ENCODE results near the gene USH2A. TPM values are rescaled to one million over a fixed set of nuclear protein-coding genes. Genes with fewer than 3 reads are reported as not detected.

Gene USH2A
- total RNA-seq, 1 donor from 2014 or later: 0.04 TPM

DNA sequence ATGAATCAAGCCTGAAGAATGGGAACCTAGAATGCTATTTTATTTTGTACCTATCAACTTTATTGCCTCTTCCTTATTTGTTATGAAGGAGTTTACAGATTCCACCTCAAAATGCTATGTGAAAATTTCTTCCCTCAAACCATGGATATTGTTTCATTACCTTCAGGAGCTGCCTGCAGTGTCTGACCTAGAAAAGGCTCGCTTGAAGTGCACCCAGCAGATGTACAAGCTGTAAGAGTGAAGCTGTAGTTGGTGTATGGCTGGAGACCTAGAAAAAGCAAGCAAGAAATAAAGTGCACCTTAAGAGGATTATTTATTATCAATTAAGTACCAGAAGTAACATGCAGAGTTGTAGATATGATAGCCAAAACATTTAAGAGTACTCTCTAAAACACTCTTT is 656.7 kb downstream of the USH2A start:
- no peaks in the 10 kb centered on the region for H3F3A ChIP-seq (ENCODE audit: low read depth)

DNA sequence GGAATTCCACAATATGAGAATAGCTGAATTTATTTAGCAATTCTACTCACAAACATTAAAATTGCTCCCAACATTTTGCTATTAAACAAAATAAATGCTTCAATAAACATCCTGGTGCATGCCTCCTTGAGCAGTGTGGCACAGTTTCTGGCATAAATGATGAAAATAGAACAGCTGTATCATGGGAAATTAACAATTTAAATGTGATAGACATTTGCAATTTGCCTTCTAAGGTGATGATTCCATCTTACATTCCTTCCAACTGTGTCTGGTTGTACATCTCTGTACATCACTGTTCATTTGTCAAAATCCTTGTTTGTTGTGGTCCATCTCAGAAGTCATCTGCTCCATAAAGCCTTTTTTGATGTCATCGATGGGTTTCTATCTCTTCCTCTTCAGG is 657.4 kb downstream of the USH2A start:
- H2AFZ ChIP-seq (replicated peaks): no peak overlapping the region
- DNase-seq (ENCODE audit: low spot score): no peak
- Mint-ChIP-seq H3K4me1 (no peaks in the 10 kb centered on the region), H3K9me3 (no peaks in the 10 kb centered on the region), H3K27me3 (ENCODE audit: insufficient read depth, low read depth) (peaks cover 2% of the 10 kb centered on the region), H3K36me3 (no peaks in the 10 kb centered on the region), H3K27ac (no peak overlapping the region), H3K4me3 (no peak overlapping the region)
- no peaks in the 10 kb centered on the region for H3K9me3 ChIP-seq (ENCODE audit: low read depth)
- no peak overlapping the region for H3K9ac ChIP-seq
- H3K4me3 ChIP-seq: no peak overlapping the region
- H3K27ac ChIP-seq: no peak overlapping the region
- H3K4me2 ChIP-seq: no peak overlapping the region
- no peaks in the 10 kb centered on the region for H3K36me3 ChIP-seq
- no peaks in the 10 kb centered on the region for H4K20me1 ChIP-seq (ENCODE audit: low read depth)
- no peaks in the 10 kb centered on the region for H3K27me3 ChIP-seq
- no peaks in the 10 kb centered on the region for H3F3A ChIP-seq (ENCODE audit: low read depth)
- H3K79me2 ChIP-seq (ENCODE audit: low read depth): no peaks in the 10 kb centered on the region
- H3K4me1 ChIP-seq: no peaks in the 10 kb centered on the region
- TF ChIP-seq, protein P1, sequence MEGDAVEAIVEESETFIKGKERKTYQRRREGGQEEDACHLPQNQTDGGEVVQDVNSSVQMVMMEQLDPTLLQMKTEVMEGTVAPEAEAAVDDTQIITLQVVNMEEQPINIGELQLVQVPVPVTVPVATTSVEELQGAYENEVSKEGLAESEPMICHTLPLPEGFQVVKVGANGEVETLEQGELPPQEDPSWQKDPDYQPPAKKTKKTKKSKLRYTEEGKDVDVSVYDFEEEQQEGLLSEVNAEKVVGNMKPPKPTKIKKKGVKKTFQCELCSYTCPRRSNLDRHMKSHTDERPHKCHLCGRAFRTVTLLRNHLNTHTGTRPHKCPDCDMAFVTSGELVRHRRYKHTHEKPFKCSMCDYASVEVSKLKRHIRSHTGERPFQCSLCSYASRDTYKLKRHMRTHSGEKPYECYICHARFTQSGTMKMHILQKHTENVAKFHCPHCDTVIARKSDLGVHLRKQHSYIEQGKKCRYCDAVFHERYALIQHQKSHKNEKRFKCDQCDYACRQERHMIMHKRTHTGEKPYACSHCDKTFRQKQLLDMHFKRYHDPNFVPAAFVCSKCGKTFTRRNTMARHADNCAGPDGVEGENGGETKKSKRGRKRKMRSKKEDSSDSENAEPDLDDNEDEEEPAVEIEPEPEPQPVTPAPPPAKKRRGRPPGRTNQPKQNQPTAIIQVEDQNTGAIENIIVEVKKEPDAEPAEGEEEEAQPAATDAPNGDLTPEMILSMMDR (IDR thresholded peaks at IDR 0.05): no peak
- TF ChIP-seq EZH2phosphoT487 (IDR thresholded peaks at IDR 0.05) (no peak), EZH2 (IDR thresholded peaks at IDR 0.05) (no peak)

More for the DNA sequence above, 656.7 kb downstream of the USH2A start:
- Histone ChIP-seq H3K4me2 (no peak overlapping the region), H3K27ac (no peak overlapping the region), H3K79me2 (ENCODE audit: low read depth) (no peaks in the 10 kb centered on the region), H3K27me3 (no peaks in the 10 kb centered on the region), H3K4me3 (no peak overlapping the region), H3K4me1 (no peaks in the 10 kb centered on the region), H2AFZ (replicated peaks) (no peak overlapping the region), H3K36me3 (no peaks in the 10 kb centered on the region), H4K20me1 (ENCODE audit: low read depth) (no peaks in the 10 kb centered on the region), H3K9ac (no peak overlapping the region), H3K9me3 (ENCODE audit: low read depth) (no peaks in the 10 kb centered on the region)
- TF ChIP-seq EZH2 (IDR thresholded peaks at IDR 0.05) (no peak), EZH2phosphoT487 (IDR thresholded peaks at IDR 0.05) (no peak)
- TF ChIP-seq, protein P1 (IDR thresholded peaks at IDR 0.05): no peak
- H3K36me3 Mint-ChIP-seq: no peaks in the 10 kb centered on the region
- H3K9me3 Mint-ChIP-seq: no peaks in the 10 kb centered on the region
- no peak for DNase-seq (ENCODE audit: low spot score)
- peaks cover 2% of the 10 kb centered on the region for H3K27me3 Mint-ChIP-seq (ENCODE audit: insufficient read depth, low read depth)
- no peak overlapping the region for H3K4me3 Mint-ChIP-seq
- H3K27ac Mint-ChIP-seq: no peak overlapping the region
- no peaks in the 10 kb centered on the region for H3K4me1 Mint-ChIP-seq

GRCh38 chr1:215761446-215761845 is 661.8 kb downstream of the USH2A start:
- H3K36me3 ChIP-seq: no peaks in the 10 kb centered on the region
- H3K79me2 ChIP-seq (ENCODE audit: low read depth): no peaks in the 10 kb centered on the region
- no peak overlapping the region for H3K4me3 ChIP-seq
- no peaks in the 10 kb centered on the region for H3K4me1 ChIP-seq
- TF ChIP-seq, protein P1 (IDR thresholded peaks at IDR 0.05): no peak
- TF ChIP-seq EZH2phosphoT487 (IDR thresholded peaks at IDR 0.05) (no peak), EZH2 (IDR thresholded peaks at IDR 0.05) (no peak)
- Mint-ChIP-seq H3K27me3 (ENCODE audit: insufficient read depth, low read depth) (no peaks in the 10 kb centered on the region), H3K9me3 (no peaks in the 10 kb centered on the region), H3K27ac (no peak overlapping the region), H3K4me1 (no peaks in the 10 kb centered on the region), H3K4me3 (no peak overlapping the region), H3K36me3 (no peaks in the 10 kb centered on the region)
- H3K9me3 ChIP-seq (ENCODE audit: low read depth): no peaks in the 10 kb centered on the region
- no peak overlapping the region for H2AFZ ChIP-seq (replicated peaks)
- H4K20me1 ChIP-seq (ENCODE audit: low read depth): no peaks in the 10 kb centered on the region
- H3K27me3 ChIP-seq: no peaks in the 10 kb centered on the region
- H3K4me2 ChIP-seq: no peak overlapping the region
- H3K9ac ChIP-seq: no peak overlapping the region
- no peaks in the 10 kb centered on the region for H3F3A ChIP-seq (ENCODE audit: low read depth)
- H3K27ac ChIP-seq: no peak overlapping the region
- DNase-seq (ENCODE audit: low spot score): no peak
